HG02852 (cell line): Measurements from ENCODE around the gene NAPSA.

ENCODE experiments used
- ATAC-seq: cut with Tn5 transposase; IDR thresholded peaks from one replicate; pipeline ENCODE4 v1.9.1; 2021; ENCODE audit warnings: mild to moderate bottlenecking, moderate library complexity; ENCODE audit not compliant: unreplicated experiment

NAPSA gene

DNA sequence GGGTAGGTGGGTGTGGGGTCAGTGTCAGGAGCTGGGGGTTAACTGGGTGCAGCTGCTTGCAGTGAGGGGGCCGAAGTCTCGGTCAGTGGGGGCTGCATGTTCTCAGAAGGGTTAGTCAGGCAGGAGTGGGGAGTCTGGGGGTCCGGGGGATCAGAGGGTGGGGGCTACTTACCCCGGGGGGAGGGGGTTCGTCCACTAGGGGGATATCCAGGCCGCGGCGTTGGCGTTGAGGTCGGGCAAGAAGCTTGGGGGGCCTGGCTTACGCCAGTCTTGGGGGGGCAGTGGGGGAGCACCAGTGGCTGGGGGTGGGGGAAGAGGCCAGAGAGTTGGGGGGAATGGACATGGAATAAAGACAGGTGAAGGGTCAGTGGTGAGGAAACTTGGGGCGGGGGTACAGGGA is 45.4 kb downstream of the NAPSA start:
- no peak for ATAC-seq

DNA sequence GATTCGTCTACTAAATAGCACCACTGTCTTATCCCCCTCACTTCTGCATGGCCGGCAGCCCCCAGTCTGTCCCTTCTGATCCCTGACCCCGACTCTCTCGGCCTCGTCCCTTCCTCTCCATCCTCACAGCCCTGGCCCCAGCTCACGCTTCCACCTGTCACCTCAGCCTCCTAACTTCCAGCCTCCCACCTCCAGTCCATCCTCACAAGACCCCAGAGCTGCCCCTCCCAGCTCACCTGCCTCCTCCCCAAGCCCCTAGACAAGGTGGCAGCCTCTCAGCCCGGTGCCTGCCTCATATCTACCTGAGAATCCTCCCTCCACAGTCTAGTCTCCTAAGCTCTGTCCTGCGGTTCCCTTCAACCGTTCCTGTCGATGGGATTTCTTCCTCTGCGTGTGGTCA is 46.3 kb downstream of the NAPSA start:
- ATAC-seq: no peak

DNA sequence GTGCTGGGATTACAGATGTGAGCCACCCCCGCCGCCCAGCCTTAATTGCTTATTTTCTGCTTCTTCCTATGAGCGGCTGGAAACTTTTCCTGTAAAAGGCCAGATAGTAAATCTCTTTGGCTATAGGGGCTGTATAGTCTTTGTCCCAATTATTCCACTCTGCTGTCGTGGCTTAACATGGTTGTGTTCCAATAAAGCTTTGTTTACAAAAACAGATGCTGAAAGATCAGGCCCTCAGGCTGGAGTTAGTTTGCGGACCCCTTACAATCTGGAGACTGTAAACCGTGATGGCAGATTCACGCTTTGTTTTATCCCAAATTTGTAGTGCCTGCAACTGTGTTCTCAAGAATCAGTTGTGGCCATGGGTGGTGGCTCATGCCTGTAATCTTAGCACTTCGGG is 47.0 kb downstream of the NAPSA start:
- no peak for ATAC-seq

- no peak for ATAC-seq
Measured at GRCh38 chr19:50317115-50317514, 48.3 kb downstream of the NAPSA start.

- ATAC-seq: no peak
Measured at GRCh38 chr19:50315773-50316448, 49.5 kb downstream of the NAPSA start.

- ATAC-seq: no peak
Measured at GRCh38 chr19:50314724-50315708, 50.4 kb downstream of the NAPSA start.

GRCh38 chr19:50313812-50314536 is 51.5 kb downstream of the NAPSA start:
- no peak for ATAC-seq

- ATAC-seq: no peak
Measured at GRCh38 chr19:50312967-50313811, 52.2 kb downstream of the NAPSA start.

GRCh38 chr19:50311723-50312635 is 53.5 kb downstream of the NAPSA start:
- ATAC-seq: no peak

DNA sequence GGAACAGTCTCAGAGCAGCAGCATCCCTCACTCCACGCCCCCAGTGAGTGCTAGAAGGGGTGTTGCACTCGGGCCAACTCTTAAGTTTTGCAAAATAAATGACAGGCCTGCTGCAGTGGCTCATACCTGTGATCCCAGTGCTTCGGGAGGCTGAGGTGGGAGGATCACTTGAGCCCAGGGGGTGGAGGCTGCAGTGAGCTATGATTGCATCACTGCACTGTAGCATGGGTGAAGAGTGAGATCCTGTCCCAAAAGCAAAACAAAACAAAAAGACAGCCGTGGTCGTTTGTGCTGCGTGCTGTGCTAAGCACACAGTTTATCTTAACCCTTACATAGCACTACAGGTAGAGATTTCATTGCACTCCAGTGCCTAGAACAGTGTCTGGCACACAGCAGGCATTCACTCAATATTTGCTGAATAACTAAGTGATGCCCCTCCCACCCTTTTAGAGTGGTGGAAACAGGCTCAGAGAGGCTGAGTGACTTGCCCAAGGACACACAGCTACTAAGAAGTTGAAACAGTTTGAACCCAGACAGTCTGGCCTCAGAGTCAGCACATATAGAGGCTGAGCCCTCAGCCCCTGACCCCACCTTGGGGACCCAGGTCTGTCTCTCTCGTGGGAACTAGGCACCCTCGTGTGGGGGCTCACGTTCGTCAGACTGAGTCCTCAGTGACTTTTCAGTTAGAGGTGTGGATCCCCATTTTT is 54.5 kb downstream of the NAPSA start:
- no peak for ATAC-seq

DNA sequence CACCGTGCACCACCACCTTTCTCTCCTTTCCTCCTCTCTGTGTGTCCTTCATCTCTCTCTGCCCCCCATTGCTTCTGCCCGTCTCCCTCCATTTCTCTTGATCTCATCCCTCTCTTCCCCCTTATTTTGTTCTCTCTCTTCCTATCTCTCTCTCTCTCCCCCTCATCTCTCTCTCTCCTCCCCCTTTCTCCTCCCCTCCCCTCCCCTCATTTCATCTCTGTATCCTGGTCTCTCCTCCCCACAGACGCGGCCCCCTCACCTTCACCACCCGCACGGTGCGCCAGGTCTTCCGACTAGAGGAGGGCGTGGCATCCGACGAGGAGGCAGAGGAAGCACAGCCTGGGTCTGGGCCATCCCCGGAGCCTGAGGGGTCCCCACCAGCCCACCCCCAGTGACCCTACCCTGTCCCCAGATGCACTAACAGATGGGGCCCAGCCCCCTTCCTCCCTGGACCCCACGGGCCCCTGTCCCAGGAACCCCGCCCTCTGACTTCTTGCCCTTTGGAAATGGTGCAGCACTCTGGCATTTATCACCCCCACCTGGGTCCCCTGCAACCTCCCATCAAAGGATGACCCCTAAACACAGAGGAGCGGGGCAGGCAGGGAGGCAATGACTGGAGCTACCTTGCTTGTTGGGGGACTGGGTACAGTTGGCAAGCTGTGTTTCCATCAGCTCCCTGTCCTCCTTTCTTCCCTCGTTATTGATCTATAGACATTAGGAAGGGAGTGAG is 55.9 kb downstream of the NAPSA start:
- ATAC-seq: no peak

GRCh38 chr19:50308991-50309390 is 56.4 kb downstream of the NAPSA start:
- ATAC-seq: no peak
